GM21737 (cell line): ENCODE measurements around the gene PSD4.
A peak's percentile ranks its signal among the peaks of the same experiment; 100 is the strongest.

Experiments used
- ATAC-seq: cut with Tn5 transposase; IDR thresholded peaks from one replicate; pipeline ENCODE4 v1.9.1; 2021; ENCODE audit warnings: mild to moderate bottlenecking, moderate library complexity; ENCODE audit not compliant: unreplicated experiment

PSD4 gene

GRCh38 chr2:113167115-113167932 is 6.4 kb upstream of the PSD4 start:
- ATAC-seq, result no peak

GRCh38 chr2:113167962-113168340 is 5.8 kb upstream of the PSD4 start:
- no peak for ATAC-seq

- no peak for ATAC-seq
Measured at GRCh38 chr2:113169002-113169530, 4.7 kb upstream of the PSD4 start.

- ATAC-seq, result no peak
Measured at GRCh38 chr2:113169586-113169985, 4.2 kb upstream of the PSD4 start.

- no peak for ATAC-seq
Measured at GRCh38 chr2:113171334-113172075, 2.3 kb upstream of the PSD4 start.

GRCh38 chr2:113172721-113173541 is 840 bp upstream of the PSD4 start:
- no peak for ATAC-seq

- no peak for ATAC-seq
Measured at GRCh38 chr2:113174376-113174750, 592 bp downstream of the PSD4 start.

GRCh38 chr2:113175042-113175628 is 1.4 kb downstream of the PSD4 start:
- peak; percentile 57 for ATAC-seq

GRCh38 chr2:113175736-113176695 is 2.2 kb downstream of the PSD4 start:
- ATAC-seq, result no peak

GRCh38 chr2:113176696-113177355 is 3.1 kb downstream of the PSD4 start:
- ATAC-seq, result no peak

- no peak for ATAC-seq
Measured at GRCh38 chr2:113178069-113178746, 4.4 kb downstream of the PSD4 start.

GRCh38 chr2:113178891-113179290 is 5.1 kb downstream of the PSD4 start:
- no peak for ATAC-seq

- ATAC-seq, result no peak
Measured at GRCh38 chr2:113179446-113180045, 5.8 kb downstream of the PSD4 start.

GRCh38 chr2:113180131-113180946 is 6.6 kb downstream of the PSD4 start:
- ATAC-seq, result no peak

- no peak for ATAC-seq
Measured at GRCh38 chr2:113181258-113182051, 7.7 kb downstream of the PSD4 start.

GRCh38 chr2:113182471-113183260 is 8.9 kb downstream of the PSD4 start:
- no peak for ATAC-seq
